ENCODE measurements around the gene DENND1A. TPM values are rescaled to one million over a fixed set of nuclear protein-coding genes. Genes with fewer than 3 reads are reported as not detected.
A peak's percentile ranks its signal among the peaks of the same experiment; 100 is the strongest.

Gene DENND1A
- total RNA-seq, 1 donor = 56.8 TPM

- DNase-seq (ENCODE audit: low read depth in 2 of 3, low spot score in 2 of 3) = no peak
Observed at GRCh38 chr9:123518338-123518737, 411.6 kb downstream of the DENND1A start.

- DNase-seq (ENCODE audit: low read depth in 2 of 3, low spot score in 2 of 3) = no peak
Observed at GRCh38 chr9:123517512-123517911, 412.4 kb downstream of the DENND1A start.

GRCh38 chr9:123514766-123515165, 415.2 kb downstream of the DENND1A start:
- no peak for DNase-seq (ENCODE audit: low read depth in 2 of 3, low spot score in 2 of 3)

GRCh38 chr9:123513554-123513953, 416.4 kb downstream of the DENND1A start:
- no peak for DNase-seq (ENCODE audit: low read depth in 2 of 3, low spot score in 2 of 3)

- no peak for DNase-seq (ENCODE audit: low read depth in 2 of 3, low spot score in 2 of 3)
Observed at GRCh38 chr9:123511326-123512277, 418.3 kb downstream of the DENND1A start.

GRCh38 chr9:123509646-123510045, 420.3 kb downstream of the DENND1A start:
- no peak for DNase-seq (ENCODE audit: low read depth in 2 of 3, low spot score in 2 of 3)

GRCh38 chr9:123508048-123508447, 421.9 kb downstream of the DENND1A start:
- no peak for DNase-seq (ENCODE audit: low read depth in 2 of 3, low spot score in 2 of 3)

- no peak for DNase-seq (ENCODE audit: low read depth in 2 of 3, low spot score in 2 of 3)
Observed at GRCh38 chr9:123505496-123505895, 424.4 kb downstream of the DENND1A start.

GRCh38 chr9:123500336-123500735, 429.6 kb downstream of the DENND1A start:
- no peak for DNase-seq (ENCODE audit: low read depth in 2 of 3, low spot score in 2 of 3)

GRCh38 chr9:123497830-123498229, 432.1 kb downstream of the DENND1A start:
- no peak for DNase-seq (ENCODE audit: low read depth in 2 of 3, low spot score in 2 of 3)

GRCh38 chr9:123495731-123496130, 434.2 kb downstream of the DENND1A start:
- DNase-seq (ENCODE audit: low read depth in 2 of 3, low spot score in 2 of 3) = no peak

GRCh38 chr9:123493627-123494026, 436.3 kb downstream of the DENND1A start:
- DNase-seq (ENCODE audit: low read depth in 2 of 3, low spot score in 2 of 3) = no peak

GRCh38 chr9:123490688-123491087, 439.2 kb downstream of the DENND1A start:
- no peak for DNase-seq (ENCODE audit: low read depth in 2 of 3, low spot score in 2 of 3)

- DNase-seq (ENCODE audit: low read depth in 2 of 3, low spot score in 2 of 3) = peak in 1 of 3 donors; percentile 7
Observed at GRCh38 chr9:123488722-123489321, 441.1 kb downstream of the DENND1A start.

- DNase-seq (ENCODE audit: low read depth in 2 of 3, low spot score in 2 of 3) = no peak
Observed at GRCh38 chr9:123487944-123488548, 441.9 kb downstream of the DENND1A start.

- no peak for DNase-seq (ENCODE audit: low read depth in 2 of 3, low spot score in 2 of 3)
Observed at GRCh38 chr9:123486431-123486830, 443.5 kb downstream of the DENND1A start.

GRCh38 chr9:123485216-123485615, 444.7 kb downstream of the DENND1A start:
- DNase-seq (ENCODE audit: low read depth in 2 of 3, low spot score in 2 of 3) = no peak

- no peak for DNase-seq (ENCODE audit: low read depth in 2 of 3, low spot score in 2 of 3)
Observed at GRCh38 chr9:123484130-123484529, 445.8 kb downstream of the DENND1A start.

GRCh38 chr9:123483191-123483803, 446.6 kb downstream of the DENND1A start:
- no peak for DNase-seq (ENCODE audit: low read depth in 2 of 3, low spot score in 2 of 3)

- DNase-seq (ENCODE audit: low read depth in 2 of 3, low spot score in 2 of 3) = no peak
Observed at GRCh38 chr9:123482295-123482968, 447.5 kb downstream of the DENND1A start.
